SK-N-SH (cell line): ENCODE measurements around the gene CUEDC1. TPM values are rescaled to one million over a fixed set of nuclear protein-coding genes. Genes with fewer than 3 reads are reported as not detected.

Experiments used
- CTCF ChIA-PET: fragments of 300-600, 350-600 bp; formaldehyde crosslinking; extraction: SDS; loops from one replicate; lab custom pipeline; 2021; lab: Yijun Ruan, JAX
- POLR2A ChIA-PET: fragments of 350-600 bp; sonication (Branson Sonifier 250); formaldehyde crosslinking; extraction: SDS; loops from one replicate; lab custom pipeline; 2020; ENCODE audit warnings: antibody characterized with exemption, inconsistent platforms; lab: Yijun Ruan, JAX
- DNase-seq: peaks from one replicate; pipeline ENCODE4 v3.0.0; 2012
- H2AFZ ChIP-seq: fragments of 200-600 bp; sonication (generic); 2 replicates; pipeline ENCODE4 v1.8.1; 2016; ENCODE audit warnings: antibody characterized with exemption, mild to moderate bottlenecking, low read depth
- H3F3A ChIP-seq: fragments of 200-600 bp; sonication (generic); replicated peaks from 2 replicates; pipeline ENCODE3; 2016; ENCODE audit warnings: antibody characterized with exemption, mild to moderate bottlenecking; ENCODE audit not compliant: insufficient read depth
- H3K27ac ChIP-seq, 2 experiments: fragments of 200-500 bp in 1 of 2; fragments of 200-600 bp in 1 of 2; sonication (Bioruptor generic) in 1 of 2; sonication (generic), shearing (Covaris generic) in 1 of 2; 2 replicates each; pipeline versions ENCODE4 v1.5.1 to v1.6.1; 2014 to 2016; ENCODE audit warnings: low read depth in 2 of 2, inconsistent platforms in 1 of 2, low read length in 1 of 2, mild to moderate bottlenecking in 1 of 2, mixed read lengths in 1 of 2
- H3K27me3 ChIP-seq: fragments of 200-600 bp; sonication (generic), shearing (Covaris generic); 2 replicates; pipeline ENCODE4 v1.6.1; 2016; ENCODE audit warnings: mixed run types; ENCODE audit not compliant: insufficient read depth
- H3K36me3 ChIP-seq, 2 experiments: fragments of 200-500 bp in 1 of 2; fragments of 200-600 bp in 1 of 2; sonication (Bioruptor generic) in 1 of 2; sonication (generic) in 1 of 2; replicated peaks in 1 of 2; 2 replicates each; pipeline versions ENCODE3 to v1.5.1; 2014 to 2016; ENCODE audit warnings: low read length in 1 of 2, mild to moderate bottlenecking in 1 of 2; ENCODE audit not compliant: insufficient read depth in 2 of 2, control insufficient read depth in 1 of 2
- H3K4me1 ChIP-seq, 2 experiments: fragments of 200-500 bp in 1 of 2; fragments of 200-600 bp in 1 of 2; sonication (Bioruptor generic) in 1 of 2; sonication (generic), shearing (Covaris generic) in 1 of 2; 2 replicates each; pipeline versions ENCODE4 v1.5.1 to v1.6.1; 2014 to 2016; ENCODE audit warnings: low read depth in 1 of 2, low read length in 1 of 2, mixed run types in 1 of 2; ENCODE audit not compliant: insufficient read depth in 2 of 2, control insufficient read depth in 1 of 2
- H3K4me2 ChIP-seq: fragments of 200-600 bp; sonication (generic), shearing (Covaris generic); 2 replicates; pipeline ENCODE4 v1.6.1; 2017; ENCODE audit warnings: mixed run types
- H3K4me3 ChIP-seq, 2 experiments: fragments of 200-500 bp in 1 of 2; fragments of 200-600 bp in 1 of 2; sonication (Bioruptor generic) in 1 of 2; sonication (generic), shearing (Covaris generic) in 1 of 2; 2 replicates each; pipeline versions ENCODE4 v1.5.1 to v1.8.1; 2014 to 2016; ENCODE audit warnings: low read depth in 2 of 2, inconsistent platforms in 1 of 2, low read length in 1 of 2, mild to moderate bottlenecking in 1 of 2, mixed read lengths in 1 of 2, moderate library complexity in 1 of 2
- H3K79me2 ChIP-seq: fragments of 200-600 bp; sonication (generic); 2 replicates; pipeline ENCODE4 v1.8.1; 2017; ENCODE audit warnings: mild to moderate bottlenecking; ENCODE audit not compliant: insufficient read depth
- H3K9ac ChIP-seq: fragments of 200-600 bp; sonication (generic); 2 replicates; pipeline ENCODE4 v1.6.1; 2017; ENCODE audit warnings: mixed run types
- H3K9me2 ChIP-seq: fragments of 200-600 bp; sonication (generic); 2 replicates; pipeline ENCODE4 v1.6.1; 2017; ENCODE audit warnings: mixed run types
- H3K9me3 ChIP-seq: fragments of 200-600 bp; sonication (generic); 2 replicates; pipeline ENCODE4 v1.6.1; 2017; ENCODE audit warnings: mixed run types, mild to moderate bottlenecking, moderate library complexity
- H4K20me1 ChIP-seq: fragments of 200-600 bp; sonication (generic); 2 replicates; pipeline ENCODE4 v1.6.1; 2017; ENCODE audit warnings: mild to moderate bottlenecking, mixed run types; ENCODE audit not compliant: insufficient read depth
- CHD2 ChIP-seq: fragments of 150-350 bp; IDR thresholded peaks from 2 replicates; pipeline ENCODE4 v1.6.1; 2018; ENCODE audit warnings: low read length; ENCODE audit not compliant: partially characterized antibody
- CTCF ChIP-seq: fragments of 200-600 bp; sonication (generic); IDR thresholded peaks from 2 replicates; pipeline ENCODE4 v1.6.1; 2017; ENCODE audit warnings: antibody characterized with exemption, mild to moderate bottlenecking, moderate library complexity
- EZH2phosphoT487 ChIP-seq: fragments of 200-600 bp; sonication (generic); IDR thresholded peaks from 2 replicates; pipeline ENCODE4 v1.6.1; 2017; ENCODE audit warnings: low read depth, mixed run types, mild to moderate bottlenecking, antibody characterized with exemption, moderate library complexity, borderline replicate concordance
- GABPA ChIP-seq: IDR thresholded peaks from 2 replicates; pipeline ENCODE4 v1.4.0; 2012; ENCODE audit warnings: low read depth, mild to moderate bottlenecking
- GATA2 ChIP-seq: sonication (generic); formaldehyde crosslinking; IDR thresholded peaks from 2 replicates; pipeline ENCODE4 v1.5.0; 2020; ENCODE audit warnings: mild to moderate bottlenecking, missing genetic modification reagents
- JUND ChIP-seq: IDR thresholded peaks from 2 replicates; pipeline ENCODE4 v1.4.0; 2012
- NFIC ChIP-seq: IDR thresholded peaks from 2 replicates; pipeline ENCODE4 v1.4.0; 2012; ENCODE audit warnings: borderline replicate concordance
- POLR2AphosphoS5 ChIP-seq: IDR thresholded peaks from 2 replicates; pipeline ENCODE4 v1.6.1; 2012; ENCODE audit warnings: low read depth, low read length
- REST ChIP-seq: IDR thresholded peaks from 2 replicates; pipeline ENCODE4 v1.6.1; 2012; ENCODE audit warnings: mild to moderate bottlenecking, low read depth, low read length, moderate library complexity
- RFX5 ChIP-seq: IDR thresholded peaks from 2 replicates; pipeline ENCODE4 v1.6.1; 2012; ENCODE audit warnings: mild to moderate bottlenecking, improper control_type of control experiment, low read length
- SMC3 ChIP-seq: IDR thresholded peaks from 2 replicates; pipeline ENCODE4 v1.6.1; 2012; ENCODE audit warnings: low read depth, low read length, improper control_type of control experiment
- TAF1 ChIP-seq: IDR thresholded peaks from 2 replicates; pipeline ENCODE4 v1.6.1; 2012; ENCODE audit warnings: low read depth, mild to moderate bottlenecking, low read length, moderate library complexity, borderline replicate concordance
- USF1 ChIP-seq: IDR thresholded peaks from 2 replicates; pipeline ENCODE4 v1.4.0; 2012; ENCODE audit warnings: low read depth, borderline replicate concordance
- USF2 ChIP-seq: fragments of 150-350 bp; IDR thresholded peaks from 2 replicates; pipeline ENCODE4 v1.6.1; 2017; ENCODE audit warnings: antibody characterized with exemption, low read length, low read depth, borderline replicate concordance
- ZBTB33 ChIP-seq: IDR thresholded peaks from 2 replicates; pipeline ENCODE4 v1.4.0; 2012; ENCODE audit warnings: low read depth, borderline replicate concordance
- WGBS: methylation state at CpG from one replicate; pipeline ENCODE4 v1.1.6; 2017; ENCODE audit warnings: low lambda C conversion rate; 5-methylcytosine and 5-hydroxymethylcytosine counted together
- polyA plus RNA-seq, 3 experiments: library from polyadenylated mRNA; depleted of rRNA; stranded (reverse); fragments of >200 nt; gene quantifications; 2 replicates each; pipeline ENCODE4 v1.2.3, GENCODE V29; 2012

The CUEDC1 gene
- polyA plus RNA-seq, 1 of the 3 experiments (the other 2 are of a cell fraction), result 58.9 TPM

- no peak overlapping the region for H3K27ac ChIP-seq
- no peak for DNase-seq
- H4K20me1 ChIP-seq, result no peaks in the 10 kb centered on the region
- H3K27me3 ChIP-seq, result no peaks in the 10 kb centered on the region
- whole genome bisulfite sequencing, result 93% methylated on average over 4 of the region's 4 CpGs
- ChIA-PET POLR2A (no interaction called here), CTCF (interaction anchor here (1.0 to 2.1 kb wide), 5 partner anchors 13 to 116 kb away, joined by 3 to 5 read pairs (median 4); no protein-coding TSS in a partner anchor)
- no peak overlapping the region for H3K9ac ChIP-seq
- TF ChIP-seq GABPA, result no peak
- no peak for TF ChIP-seq CHD2
- TF ChIP-seq JUND, result no peak
- TF ChIP-seq GATA2 (CRISPR knock-in tag), result no peak
- no peak for TF ChIP-seq CTCF
- no peak for TF ChIP-seq TAF1
- TF ChIP-seq ZBTB33, result no peak
- no peak for TF ChIP-seq USF1
- TF ChIP-seq SMC3, result no peak
- peaks cover 23% of the 10 kb centered on the region for H3F3A ChIP-seq
- H3K4me3 ChIP-seq, result no peak overlapping the region
- H3K4me1 ChIP-seq, result peaks cover 32 to 37% of the 10 kb centered on the region in 2 experiments
- H3K4me2 ChIP-seq, result no peak overlapping the region
- no peaks in the 10 kb centered on the region for H3K9me2 ChIP-seq
- H3K36me3 ChIP-seq, result peaks cover 12 to 13% of the 10 kb centered on the region in 2 experiments
- no peaks in the 10 kb centered on the region for H3K9me3 ChIP-seq
- H2AFZ ChIP-seq, result no peak overlapping the region
- H3K79me2 ChIP-seq, result peaks cover 75% of the 10 kb centered on the region
Measured at GRCh38 chr17:57886020-57886419, 69.2 kb downstream of the CUEDC1 start.

GRCh38 chr17:57885148-57885915, 69.9 kb downstream of the CUEDC1 start:
- H3F3A ChIP-seq, result peaks cover 24% of the 10 kb centered on the region
- H3K4me3 ChIP-seq, result no peak overlapping the region
- no peaks in the 10 kb centered on the region for H3K9me3 ChIP-seq
- WGBS, result 96% methylated on average over 66 of the region's 67 CpGs
- H3K27me3 ChIP-seq, result no peaks in the 10 kb centered on the region
- CTCF ChIA-PET, result interaction anchor here (1.0 to 2.1 kb wide), 5 partner anchors 14 to 117 kb away, joined by 3 to 5 read pairs (median 4); no protein-coding TSS in a partner anchor
- H4K20me1 ChIP-seq, result no peaks in the 10 kb centered on the region
- peaks cover 12 to 13% of the 10 kb centered on the region in 2 experiments for H3K36me3 ChIP-seq
- H3K4me2 ChIP-seq, result no peak overlapping the region
- no peak overlapping the region for H3K27ac ChIP-seq
- no peak for DNase-seq
- peaks cover 27 to 35% of the 10 kb centered on the region in 2 experiments for H3K4me1 ChIP-seq
- POLR2A ChIA-PET, result no interaction called here
- peaks cover 71% of the 10 kb centered on the region for H3K79me2 ChIP-seq
- no peaks in the 10 kb centered on the region for H3K9me2 ChIP-seq
- H2AFZ ChIP-seq, result no peak overlapping the region
- no peak overlapping the region for H3K9ac ChIP-seq
- no peak for TF ChIP-seq USF2
- no peak for TF ChIP-seq POLR2AphosphoS5
- TF ChIP-seq EZH2phosphoT487, result no peak
- no peak for TF ChIP-seq RFX5
- TF ChIP-seq NFIC, result no peak
- TF ChIP-seq REST, result no peak
